ENCODE measurements around the gene AUTS2. TPM values are rescaled to one million over a fixed set of nuclear protein-coding genes. Genes with fewer than 3 reads are reported as not detected.

The AUTS2 gene
- total RNA-seq, 5 donors from 2014 or later (not counting 1 experiment from before 2014, with no cell fraction given), result 10.6 to 66.2 (median 37.6) TPM

- Mint-ChIP-seq H3K9me3 (no peaks in the 10 kb centered on the region), H3K4me3 (no peak overlapping the region), H3K4me1 (no peaks in the 10 kb centered on the region), H3K27ac (no peak overlapping the region), H3K27me3 (peaks cover 0 to 3% of the 10 kb centered on the region in 2 donors), H3K36me3 (no peaks in the 10 kb centered on the region)
- Histone ChIP-seq H3K4me1 (ENCODE audit: control insufficient read depth in 1 of 2, extremely low read depth in 1 of 2, insufficient read depth in 2 of 2, low read length in 2 of 2) (no peaks in the 10 kb centered on the region), H3K36me3 (ENCODE audit: control insufficient read depth in 2 of 2, extremely low read depth in 1 of 2, insufficient read depth in 1 of 2, low read length in 1 of 2) (no peaks in the 10 kb centered on the region), H3K27me3 (replicated peaks in 1 of 2; ENCODE audit: control insufficient read depth in 2 of 2, extremely low read depth in 1 of 2, insufficient read depth in 2 of 2, low read length in 1 of 2) (no peaks in the 10 kb centered on the region), H3K27ac (ENCODE audit: low read length) (no peak overlapping the region), H3K4me3 (ENCODE audit: control insufficient read depth in 1 of 2, extremely low read depth in 1 of 2, low read length in 1 of 2) (no peak overlapping the region), H3K9me3 (no peaks in the 10 kb centered on the region)
- ATAC-seq (replicated peaks in 1 of 4) (no peak), DNase-seq (no peak)
- WGBS (ENCODE audit: insufficient coverage), result no CpG with 5 or more reads among the region's 2 CpGs
- ChIA-PET CTCF (interaction anchor here in 1 of 2 donors (0.9 kb wide), 1 partner anchor 22 kb away, joined by 3 read pairs; no protein-coding TSS in a partner anchor), POLR2A (no interaction called here)
Measured at GRCh38 chr7:69817121-69817520, 218.8 kb downstream of the AUTS2 start.

DNA sequence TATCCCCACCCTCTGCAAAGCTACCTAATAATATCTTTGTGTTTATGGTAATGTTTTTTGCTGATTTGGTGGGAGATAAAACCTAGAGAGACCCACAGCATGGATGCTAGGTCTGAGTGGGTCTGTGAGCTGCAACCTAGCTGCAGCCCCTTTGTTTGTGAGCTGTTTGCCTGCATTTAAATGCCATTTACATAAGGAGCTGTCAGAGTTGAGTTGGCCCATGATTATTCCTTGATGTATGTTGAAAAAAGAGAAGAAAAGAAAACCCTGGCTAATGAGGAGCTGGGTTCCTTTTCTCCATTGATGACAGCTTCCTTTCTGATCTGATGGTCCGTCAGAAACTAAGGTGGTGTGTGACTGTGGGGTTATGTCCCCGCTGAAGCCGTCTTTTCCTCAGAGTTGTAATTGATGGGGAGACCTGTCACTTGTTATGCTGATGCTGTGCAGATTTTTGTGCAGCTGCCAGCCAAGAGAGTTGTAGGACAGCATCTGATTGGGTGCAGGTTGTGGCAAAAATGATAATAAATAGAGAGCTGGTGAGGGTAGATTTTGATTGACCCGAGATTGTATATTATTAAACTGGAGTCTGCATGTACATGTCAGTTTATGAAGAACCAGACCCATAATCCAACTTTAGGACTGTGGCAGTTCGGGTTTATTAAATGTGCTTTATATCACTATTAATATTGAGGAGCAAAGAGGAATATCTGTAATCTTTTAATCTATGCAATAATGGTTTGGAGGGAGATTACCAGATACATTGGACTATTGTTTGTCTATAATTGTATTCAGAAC is 219.8 kb downstream of the AUTS2 start:
- Histone ChIP-seq H3K27me3 (replicated peaks in 1 of 2; ENCODE audit: control insufficient read depth in 2 of 2, extremely low read depth in 1 of 2, insufficient read depth in 2 of 2, low read length in 1 of 2) (no peaks in the 10 kb centered on the region), H3K36me3 (ENCODE audit: control insufficient read depth in 2 of 2, extremely low read depth in 1 of 2, insufficient read depth in 1 of 2, low read length in 1 of 2) (no peaks in the 10 kb centered on the region), H3K9me3 (no peaks in the 10 kb centered on the region), H3K4me1 (ENCODE audit: control insufficient read depth in 1 of 2, extremely low read depth in 1 of 2, insufficient read depth in 2 of 2, low read length in 2 of 2) (no peaks in the 10 kb centered on the region), H3K27ac (ENCODE audit: low read length) (no peak overlapping the region), H3K4me3 (ENCODE audit: control insufficient read depth in 1 of 2, extremely low read depth in 1 of 2, low read length in 1 of 2) (no peak overlapping the region)
- ChIA-PET POLR2A (no interaction called here), CTCF (no interaction called here)
- peaks cover 0 to 3% of the 10 kb centered on the region in 2 donors for H3K27me3 Mint-ChIP-seq
- no peak overlapping the region for H3K4me3 Mint-ChIP-seq
- no peak for ATAC-seq (replicated peaks in 1 of 4)
- no peak overlapping the region for H3K27ac Mint-ChIP-seq
- 94% methylated on average over 3 of the region's 5 CpGs for WGBS (ENCODE audit: insufficient coverage)
- no peaks in the 10 kb centered on the region for H3K9me3 Mint-ChIP-seq
- DNase-seq, result no peak
- no peaks in the 10 kb centered on the region for H3K4me1 Mint-ChIP-seq
- no peaks in the 10 kb centered on the region for H3K36me3 Mint-ChIP-seq

GRCh38 chr7:69818636-69819332 is 220.5 kb downstream of the AUTS2 start:
- CTCF ChIA-PET, result no interaction called here
- Mint-ChIP-seq H3K27ac (no peak overlapping the region), H3K4me1 (peaks cover 0 to 4% (median 3%) of the 10 kb centered on the region in 3 donors), H3K4me3 (no peak overlapping the region), H3K9me3 (no peaks in the 10 kb centered on the region), H3K27me3 (peaks cover 0 to 3% of the 10 kb centered on the region in 2 donors), H3K36me3 (no peaks in the 10 kb centered on the region)
- Histone ChIP-seq H3K9me3 (no peaks in the 10 kb centered on the region), H3K4me3 (ENCODE audit: control insufficient read depth in 1 of 2, extremely low read depth in 1 of 2, low read length in 1 of 2) (no peak overlapping the region), H3K27me3 (replicated peaks in 1 of 2; ENCODE audit: control insufficient read depth in 2 of 2, extremely low read depth in 1 of 2, insufficient read depth in 2 of 2, low read length in 1 of 2) (no peaks in the 10 kb centered on the region), H3K27ac (ENCODE audit: low read length) (no peak overlapping the region), H3K4me1 (ENCODE audit: control insufficient read depth in 1 of 2, extremely low read depth in 1 of 2, insufficient read depth in 2 of 2, low read length in 2 of 2) (no peaks in the 10 kb centered on the region), H3K36me3 (ENCODE audit: control insufficient read depth in 2 of 2, extremely low read depth in 1 of 2, insufficient read depth in 1 of 2, low read length in 1 of 2) (no peaks in the 10 kb centered on the region)
- ATAC-seq (replicated peaks in 1 of 4), result no peak
- no CpG with 5 or more reads among the region's 7 CpGs for WGBS (ENCODE audit: insufficient coverage)
- no peak for DNase-seq
- POLR2A ChIA-PET, result no interaction called here

- H3K4me1 ChIP-seq (ENCODE audit: control insufficient read depth in 1 of 2, extremely low read depth in 1 of 2, insufficient read depth in 2 of 2, low read length in 2 of 2), result no peaks in the 10 kb centered on the region
- H3K4me3 ChIP-seq (ENCODE audit: control insufficient read depth in 1 of 2, extremely low read depth in 1 of 2, low read length in 1 of 2), result no peak overlapping the region
- H3K27me3 Mint-ChIP-seq, result peaks cover 0 to 3% of the 10 kb centered on the region in 2 donors
- ChIA-PET CTCF (no interaction called here), POLR2A (no interaction called here)
- no peak for DNase-seq
- ATAC-seq (replicated peaks in 1 of 4), result no peak
- WGBS (ENCODE audit: insufficient coverage), result 90% methylated on average over 3 of the region's 4 CpGs
- no peaks in the 10 kb centered on the region for H3K27me3 ChIP-seq (replicated peaks in 1 of 2; ENCODE audit: control insufficient read depth in 2 of 2, extremely low read depth in 1 of 2, insufficient read depth in 2 of 2, low read length in 1 of 2)
- no peak overlapping the region for H3K4me3 Mint-ChIP-seq
- no peak overlapping the region for H3K27ac ChIP-seq (ENCODE audit: low read length)
- no peak overlapping the region for H3K27ac Mint-ChIP-seq
- no peaks in the 10 kb centered on the region for H3K36me3 Mint-ChIP-seq
- H3K4me1 Mint-ChIP-seq, result peaks cover 0 to 4% (median 3%) of the 10 kb centered on the region in 3 donors
- no peaks in the 10 kb centered on the region for H3K9me3 Mint-ChIP-seq
- H3K36me3 ChIP-seq (ENCODE audit: control insufficient read depth in 2 of 2, extremely low read depth in 1 of 2, insufficient read depth in 1 of 2, low read length in 1 of 2), result no peaks in the 10 kb centered on the region
- no peaks in the 10 kb centered on the region for H3K9me3 ChIP-seq
Measured at GRCh38 chr7:69819333-69819705, 221.0 kb downstream of the AUTS2 start.

DNA sequence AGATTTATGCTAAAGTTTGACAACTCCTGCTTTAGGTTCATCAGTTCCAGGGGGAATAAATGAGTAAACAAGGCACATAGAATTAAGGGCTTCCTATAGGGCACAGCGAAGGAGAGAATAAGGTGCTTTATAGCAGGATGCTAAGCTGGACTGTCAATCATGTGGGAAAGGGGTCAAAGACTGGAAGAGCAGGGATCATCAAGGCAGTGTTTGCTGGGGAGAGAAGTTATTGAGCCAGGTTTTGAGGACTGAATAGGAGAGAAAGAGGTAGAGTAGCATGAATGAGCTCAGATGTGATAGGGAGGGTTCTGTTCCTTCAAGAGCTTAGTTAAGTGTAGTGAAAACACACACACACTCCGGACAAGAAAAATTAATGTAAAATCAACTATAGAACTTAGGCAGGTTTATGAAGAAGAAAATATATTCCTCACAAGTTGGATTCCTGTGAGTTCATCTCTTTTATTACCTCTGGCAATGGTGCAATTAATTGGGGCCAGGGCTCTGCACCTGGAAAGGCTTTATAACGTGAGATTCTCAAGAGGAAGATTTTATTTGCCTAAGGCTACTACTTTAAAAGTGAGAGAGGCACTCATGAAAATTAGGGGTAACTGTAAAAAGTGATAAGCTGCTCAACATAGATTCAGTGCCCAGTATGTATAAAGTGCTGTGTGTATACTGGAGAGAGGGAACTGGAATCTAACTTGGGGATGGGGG is 222.4 kb downstream of the AUTS2 start:
- CTCF ChIA-PET, result no interaction called here
- H3K36me3 ChIP-seq (ENCODE audit: control insufficient read depth in 2 of 2, extremely low read depth in 1 of 2, insufficient read depth in 1 of 2, low read length in 1 of 2), result no peaks in the 10 kb centered on the region
- H3K27ac Mint-ChIP-seq, result no peak overlapping the region
- H3K27ac ChIP-seq (ENCODE audit: low read length), result no peak overlapping the region
- peaks cover 12% of the 10 kb centered on the region in 3 donors for H3K4me1 Mint-ChIP-seq
- H3K27me3 ChIP-seq (replicated peaks in 1 of 2; ENCODE audit: control insufficient read depth in 2 of 2, extremely low read depth in 1 of 2, insufficient read depth in 2 of 2, low read length in 1 of 2), result no peaks in the 10 kb centered on the region
- DNase-seq, result no peak
- H3K9me3 Mint-ChIP-seq, result no peaks in the 10 kb centered on the region
- POLR2A ChIA-PET, result no interaction called here
- H3K4me3 ChIP-seq (ENCODE audit: control insufficient read depth in 1 of 2, extremely low read depth in 1 of 2, low read length in 1 of 2), result no peak overlapping the region
- ATAC-seq (replicated peaks in 1 of 4), result no peak
- no peaks in the 10 kb centered on the region for H3K9me3 ChIP-seq
- H3K4me1 ChIP-seq (ENCODE audit: control insufficient read depth in 1 of 2, extremely low read depth in 1 of 2, insufficient read depth in 2 of 2, low read length in 2 of 2), result no peaks in the 10 kb centered on the region
- peaks cover 0 to 3% of the 10 kb centered on the region in 2 donors for H3K27me3 Mint-ChIP-seq
- H3K4me3 Mint-ChIP-seq, result no peak overlapping the region
- H3K36me3 Mint-ChIP-seq, result no peaks in the 10 kb centered on the region
- 79% methylated on average over 2 of the region's 3 CpGs for WGBS (ENCODE audit: insufficient coverage)

GRCh38 chr7:69822386-69822785 is 224.1 kb downstream of the AUTS2 start:
- Mint-ChIP-seq H3K4me1 (peaks cover 12 to 28% (median 19%) of the 10 kb centered on the region in 3 donors), H3K36me3 (no peaks in the 10 kb centered on the region), H3K9me3 (no peaks in the 10 kb centered on the region), H3K27me3 (peaks cover 0 to 3% of the 10 kb centered on the region in 2 donors), H3K27ac (no peak overlapping the region), H3K4me3 (no peak overlapping the region)
- Histone ChIP-seq H3K4me3 (ENCODE audit: control insufficient read depth in 1 of 2, extremely low read depth in 1 of 2, low read length in 1 of 2) (no peak overlapping the region), H3K9me3 (no peaks in the 10 kb centered on the region), H3K27me3 (replicated peaks in 1 of 2; ENCODE audit: control insufficient read depth in 2 of 2, extremely low read depth in 1 of 2, insufficient read depth in 2 of 2, low read length in 1 of 2) (no peaks in the 10 kb centered on the region), H3K27ac (ENCODE audit: low read length) (no peak overlapping the region), H3K36me3 (ENCODE audit: control insufficient read depth in 2 of 2, extremely low read depth in 1 of 2, insufficient read depth in 1 of 2, low read length in 1 of 2) (no peaks in the 10 kb centered on the region), H3K4me1 (ENCODE audit: control insufficient read depth in 1 of 2, extremely low read depth in 1 of 2, insufficient read depth in 2 of 2, low read length in 2 of 2) (no peaks in the 10 kb centered on the region)
- no peak for DNase-seq
- ChIA-PET POLR2A (no interaction called here), CTCF (no interaction called here)
- ATAC-seq (replicated peaks in 1 of 4), result no peak
- WGBS (ENCODE audit: insufficient coverage), result 100% methylated on average over 1 of the region's 1 CpG

Data from T-cell (primary cell).